NCI-H2107 treated with DMSO at 0.1 percent for 48 hours (cell line): Measurements from ENCODE around the gene BCAR3.
A peak's percentile ranks its signal among the peaks of the same experiment; 100 is the strongest.

Source experiments
- DNase-seq: peaks from one replicate; lab custom pipeline; 2025; ENCODE audit not compliant: unreplicated experiment; lab: John Stamatoyannopoulos, UW

BCAR3 gene

DNA sequence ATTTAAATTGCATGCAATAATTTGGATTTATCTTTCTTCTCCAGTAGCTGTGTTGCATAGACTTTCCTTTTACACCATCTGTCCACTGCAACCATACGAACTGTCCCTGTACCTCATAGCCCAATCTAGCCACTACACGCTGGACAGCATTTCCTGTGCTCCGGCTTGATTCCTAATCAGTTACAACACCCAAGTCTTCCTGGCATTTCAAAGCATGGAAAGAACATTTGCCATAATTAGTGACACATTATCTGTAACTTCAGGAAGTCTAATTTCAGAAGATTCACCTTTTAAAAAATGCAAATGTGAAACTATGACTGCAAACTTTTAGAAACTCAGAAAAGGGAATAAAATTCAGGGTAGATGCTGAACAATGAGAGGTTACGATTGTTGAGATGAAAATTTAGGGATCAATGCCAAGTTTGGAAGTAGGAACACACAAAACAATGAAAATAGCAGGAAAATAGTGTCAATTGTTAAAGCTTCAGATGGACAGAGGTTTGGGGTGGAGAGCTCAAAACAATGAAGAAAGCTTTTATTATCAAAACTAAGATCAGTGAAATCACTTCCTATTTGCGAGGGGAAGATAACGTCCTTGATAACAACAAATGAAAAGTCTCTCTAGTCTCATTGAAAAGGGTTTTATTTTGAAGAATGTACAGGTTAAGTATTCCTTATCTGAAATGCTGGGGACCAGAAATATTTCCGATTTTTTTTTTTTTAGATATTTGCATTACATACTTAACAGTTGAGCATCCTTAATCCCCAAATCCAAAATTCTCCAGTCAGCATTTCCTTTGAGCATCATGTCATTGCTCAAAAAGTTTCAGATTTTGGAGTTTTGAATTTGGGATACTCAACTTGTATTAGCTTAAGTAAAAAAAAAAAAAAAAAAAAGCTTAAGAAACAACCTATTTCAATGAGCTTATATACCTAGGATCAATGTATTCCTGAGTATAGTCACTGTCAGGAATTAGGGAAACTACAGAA lies 126.5 kb downstream of the BCAR3 start:
- no peak for DNase-seq

DNA sequence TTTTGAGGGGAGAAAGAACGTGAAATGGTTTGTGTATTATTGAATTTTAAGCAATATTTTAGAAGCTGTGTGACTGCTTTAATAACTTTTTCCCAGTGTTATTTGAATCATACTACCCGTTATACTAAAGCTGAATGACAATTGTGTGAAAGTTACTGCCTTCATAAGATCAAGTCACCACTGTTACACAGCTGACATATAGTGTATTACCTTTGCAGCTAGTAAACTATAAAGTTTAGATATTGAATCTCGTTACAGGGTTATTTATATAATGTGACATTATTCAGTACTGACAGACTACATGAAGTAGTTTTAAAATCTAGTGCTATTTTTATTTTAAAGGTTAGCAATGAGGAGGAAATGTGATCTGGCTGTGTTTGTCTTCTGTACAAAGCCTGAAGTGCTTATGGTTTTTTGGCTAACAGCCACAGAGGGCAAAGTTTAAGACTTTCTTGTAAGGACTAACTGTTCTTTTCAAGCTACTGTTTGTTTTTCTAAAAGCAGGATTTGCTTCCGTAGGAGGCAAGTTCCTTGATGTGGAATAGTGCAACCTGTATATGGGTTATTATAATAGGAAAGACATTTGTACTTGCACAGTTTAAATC lies 127.6 kb downstream of the BCAR3 start:
- peak; percentile 65 for DNase-seq

DNA sequence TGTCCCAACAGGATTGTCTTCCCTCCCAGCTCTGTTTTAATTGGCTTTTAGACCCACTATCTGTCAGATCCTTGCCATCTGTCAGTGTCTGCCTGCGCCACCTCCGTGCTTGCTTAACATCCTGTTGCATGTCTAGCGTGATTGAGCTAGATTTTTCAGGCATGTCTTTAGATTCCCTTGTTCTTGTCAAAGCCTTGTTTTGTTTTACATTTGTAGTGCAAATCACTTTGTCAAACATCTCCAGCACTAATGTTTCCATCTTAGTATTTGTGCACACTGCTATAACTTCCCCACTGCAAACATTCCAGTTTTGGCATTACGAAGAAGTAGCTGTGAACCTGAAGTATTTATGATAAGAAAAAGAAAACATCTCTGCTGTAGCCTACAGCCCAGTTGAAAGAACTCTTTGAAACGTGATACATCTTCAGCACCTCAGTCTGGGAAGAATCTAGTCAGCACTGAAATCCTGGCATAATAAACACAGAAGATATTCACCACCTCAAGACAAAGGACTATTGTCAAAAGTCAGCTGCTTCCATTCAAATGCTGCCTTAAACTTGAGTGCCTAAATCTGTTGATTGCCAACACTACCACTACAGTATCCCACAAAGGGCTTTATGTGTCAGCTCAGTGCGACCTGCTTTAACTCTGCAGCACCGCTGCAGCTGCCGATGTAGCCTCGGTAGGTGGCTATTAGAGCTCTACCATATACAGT lies 128.7 kb downstream of the BCAR3 start:
- DNase-seq: peak; percentile 95

DNA sequence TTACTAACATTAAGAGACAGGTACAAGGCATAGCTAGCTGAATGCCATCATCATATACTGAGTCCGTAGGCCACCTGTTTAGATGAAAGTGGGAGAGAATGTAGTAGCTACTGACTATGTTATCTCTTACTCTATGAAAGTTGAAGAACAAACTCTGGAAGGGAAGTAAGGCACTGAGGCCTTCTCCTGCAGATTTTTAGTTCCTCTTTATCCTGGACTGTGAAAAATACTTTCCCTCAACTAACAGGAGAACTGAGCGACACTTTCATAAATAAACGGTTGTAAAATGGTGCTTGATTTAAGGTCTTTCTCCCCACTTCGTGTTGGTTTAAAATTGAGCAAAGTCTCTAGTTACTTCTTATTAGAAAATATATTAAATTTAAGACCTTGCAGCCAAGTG lies 131.8 kb downstream of the BCAR3 start:
- DNase-seq: no peak

DNA sequence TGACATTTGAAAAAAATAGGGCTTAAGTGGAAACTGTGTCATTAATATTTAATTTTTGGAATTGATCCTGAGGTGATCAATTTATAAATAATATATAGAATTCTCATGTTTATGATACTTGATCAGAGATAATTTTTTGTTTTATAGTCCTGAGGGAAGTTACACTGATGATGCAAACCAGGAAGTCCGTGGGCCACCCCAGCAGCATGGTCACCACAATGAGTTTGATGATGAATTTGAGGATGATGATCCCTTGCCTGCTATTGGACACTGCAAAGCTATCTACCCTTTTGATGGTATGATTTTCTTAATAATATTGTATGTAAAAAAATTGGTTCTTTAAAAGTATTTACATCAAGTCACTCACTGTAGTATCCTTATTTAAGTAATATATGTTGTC lies 132.5 kb downstream of the BCAR3 start:
- DNase-seq: no peak

DNA sequence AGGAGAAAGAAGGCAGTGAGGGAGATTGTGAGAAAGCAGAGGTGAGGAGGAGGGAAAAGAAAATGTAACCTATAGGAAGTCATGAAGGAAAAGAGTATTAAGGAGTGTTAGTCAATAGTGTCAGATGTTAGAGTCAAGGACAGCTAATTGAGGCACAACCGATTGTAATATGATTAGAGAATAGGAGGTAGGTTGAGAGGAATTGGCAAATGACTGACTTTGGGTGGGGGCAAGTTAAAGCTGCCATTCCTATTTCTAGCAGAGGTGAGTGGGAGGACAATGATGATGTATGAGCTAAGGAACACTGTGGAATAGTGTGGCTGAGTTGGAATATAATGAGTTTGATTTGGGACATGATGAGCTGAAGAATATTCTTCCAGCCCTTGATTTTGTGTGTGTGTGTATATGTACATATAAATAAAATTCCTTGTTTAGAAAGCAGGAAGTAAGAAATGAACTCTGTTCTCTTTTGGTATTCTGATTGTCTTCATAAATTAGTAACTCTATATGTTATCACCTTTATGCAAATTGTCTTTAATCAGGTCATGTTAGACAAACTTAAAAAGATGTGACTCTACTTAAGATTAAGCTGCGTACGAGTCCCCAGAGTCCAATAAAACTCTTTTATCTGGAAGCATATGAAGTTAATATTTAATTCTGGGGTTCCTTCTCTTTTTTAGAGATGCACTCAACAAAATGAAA lies 135.3 kb downstream of the BCAR3 start:
- no peak for DNase-seq

DNA sequence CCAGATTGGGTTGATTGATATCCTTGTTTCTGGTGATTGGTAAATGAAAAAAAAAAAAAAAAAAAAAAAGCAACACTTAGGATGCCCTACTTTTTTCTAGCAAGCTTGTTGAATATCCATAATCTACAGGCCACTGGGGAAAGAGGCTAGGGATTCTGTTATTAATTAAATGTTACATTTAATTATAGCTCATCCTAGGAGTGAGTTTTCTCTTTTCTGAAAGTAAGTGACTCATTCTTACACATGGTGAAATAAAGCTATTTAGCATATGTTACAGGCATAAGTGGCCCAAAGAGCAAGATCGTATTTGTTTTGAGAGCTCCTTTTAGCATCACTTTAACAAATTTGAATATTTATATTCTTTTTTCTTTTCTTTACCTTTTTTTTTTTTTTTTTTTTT lies 139.2 kb downstream of the BCAR3 start:
- DNase-seq: no peak

DNA sequence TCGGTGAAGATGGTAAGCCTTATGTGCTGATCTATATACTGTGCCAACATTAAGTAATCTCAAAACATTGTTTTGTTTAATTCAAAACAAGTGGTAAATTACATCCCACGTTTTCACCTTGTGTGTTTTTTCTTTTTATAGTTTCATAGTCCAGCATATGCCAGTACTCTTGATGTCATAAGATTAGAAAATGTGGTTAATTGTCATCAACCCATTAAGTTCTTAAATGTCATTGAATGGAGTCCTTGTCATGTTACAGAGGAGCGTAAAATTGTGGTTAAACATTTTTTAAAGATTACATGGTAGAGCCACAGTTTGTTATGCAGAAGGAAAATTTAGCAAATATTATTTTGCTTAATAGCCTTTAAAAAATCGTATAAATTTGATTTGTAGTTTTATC lies 140.6 kb downstream of the BCAR3 start:
- peak; percentile 26 for DNase-seq

DNA sequence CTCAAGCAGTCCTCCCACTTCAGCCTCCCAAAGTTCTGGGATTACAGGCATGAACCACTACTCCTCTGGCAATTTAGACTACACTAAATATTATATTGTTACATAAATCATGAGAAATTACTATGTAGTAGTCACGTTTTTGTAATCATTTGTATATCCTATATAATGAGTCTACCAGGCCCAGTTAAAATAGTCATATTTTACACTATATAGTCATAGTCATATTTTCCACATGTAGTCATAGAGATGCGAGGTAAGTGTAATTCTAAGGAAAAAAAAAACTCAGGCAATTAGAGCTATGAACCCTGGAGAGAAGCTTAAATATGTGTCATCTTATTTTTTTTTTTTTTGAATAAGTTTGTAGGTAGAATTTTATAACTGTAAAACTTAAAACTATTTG lies 143.7 kb downstream of the BCAR3 start:
- no peak for DNase-seq

DNA sequence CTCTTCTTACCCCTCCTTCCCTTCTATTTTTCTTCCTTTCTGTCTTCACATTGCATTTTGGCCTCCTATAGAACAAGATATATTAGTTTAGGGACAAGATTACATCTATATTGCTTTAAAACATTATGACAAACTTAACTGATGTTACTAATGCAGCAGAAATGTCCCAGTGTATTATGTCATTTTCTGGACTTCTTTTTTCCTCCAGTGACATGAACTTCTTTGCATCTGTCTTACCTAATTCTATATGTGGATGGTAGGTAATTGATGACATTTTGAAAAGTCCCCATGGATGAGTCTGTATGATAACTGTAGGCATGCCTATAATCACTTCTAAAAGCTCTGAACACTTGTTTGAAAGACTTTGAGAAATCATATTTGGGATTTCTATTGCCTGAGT lies 144.2 kb downstream of the BCAR3 start:
- no peak for DNase-seq

DNA sequence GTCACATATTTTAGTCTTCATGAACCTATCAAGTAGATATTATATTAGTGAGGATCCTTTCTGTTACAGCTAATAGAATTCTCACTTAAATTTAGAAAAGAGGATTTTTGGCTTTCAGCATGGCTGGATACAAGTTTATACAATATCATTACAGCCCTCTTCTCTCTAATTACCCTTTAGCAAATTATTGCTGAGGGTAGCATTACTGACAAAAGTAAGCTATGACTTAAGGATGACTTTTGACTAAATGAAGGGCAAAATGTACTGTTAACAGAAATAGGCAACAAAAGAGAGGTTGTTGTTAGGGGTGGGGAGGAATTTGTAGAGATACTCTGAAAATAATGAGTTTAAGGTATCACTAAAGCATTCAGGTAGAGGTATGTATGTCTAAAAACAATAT lies 148.0 kb downstream of the BCAR3 start:
- no peak for DNase-seq

DNA sequence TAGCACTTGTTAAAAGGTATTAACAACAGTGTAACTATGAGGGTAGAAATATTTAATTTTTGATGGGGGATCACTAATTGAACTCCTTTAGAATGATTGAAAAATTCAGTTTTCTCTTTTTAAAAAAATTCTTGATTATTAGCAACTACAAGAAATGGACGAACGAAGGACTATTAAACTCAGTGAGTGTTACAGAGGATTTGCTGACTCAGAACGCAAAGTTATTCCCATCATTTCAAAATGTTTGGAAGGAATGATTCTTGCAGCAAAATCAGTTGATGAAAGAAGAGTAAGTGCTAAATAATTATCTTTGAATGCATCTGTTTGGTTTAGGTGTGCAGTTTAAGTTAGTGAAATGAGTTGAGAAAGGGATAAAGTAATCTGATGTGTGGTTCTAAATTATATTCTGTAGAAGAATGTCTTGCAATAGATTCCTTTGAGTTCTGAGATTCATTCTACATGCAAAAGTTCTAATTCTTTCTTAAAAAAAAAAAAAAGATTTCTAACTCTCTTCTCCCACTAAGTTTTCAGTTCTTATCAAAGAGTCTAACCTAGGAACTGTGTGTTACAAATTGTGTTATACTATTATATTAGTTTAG lies 148.8 kb downstream of the BCAR3 start:
- no peak for DNase-seq

DNA sequence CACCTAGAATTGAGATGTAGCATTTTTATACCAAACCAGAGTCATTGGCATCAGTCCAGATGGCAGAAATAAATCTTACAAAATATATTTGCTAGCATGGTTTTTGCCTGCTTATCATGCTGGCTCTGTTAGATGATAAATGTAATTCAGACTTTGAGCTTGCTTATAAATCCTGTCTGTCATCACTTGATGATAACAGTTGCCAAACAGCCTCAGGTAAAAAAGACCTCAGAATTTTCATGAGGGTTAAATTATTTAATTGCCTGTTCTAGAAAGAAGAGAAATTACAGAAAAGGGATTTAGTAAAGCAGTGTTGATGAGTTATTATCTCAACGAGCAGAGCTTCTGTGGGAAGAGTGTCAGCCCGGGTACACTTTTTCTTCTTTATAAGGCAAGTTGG lies 150.4 kb downstream of the BCAR3 start:
- DNase-seq: no peak

DNA sequence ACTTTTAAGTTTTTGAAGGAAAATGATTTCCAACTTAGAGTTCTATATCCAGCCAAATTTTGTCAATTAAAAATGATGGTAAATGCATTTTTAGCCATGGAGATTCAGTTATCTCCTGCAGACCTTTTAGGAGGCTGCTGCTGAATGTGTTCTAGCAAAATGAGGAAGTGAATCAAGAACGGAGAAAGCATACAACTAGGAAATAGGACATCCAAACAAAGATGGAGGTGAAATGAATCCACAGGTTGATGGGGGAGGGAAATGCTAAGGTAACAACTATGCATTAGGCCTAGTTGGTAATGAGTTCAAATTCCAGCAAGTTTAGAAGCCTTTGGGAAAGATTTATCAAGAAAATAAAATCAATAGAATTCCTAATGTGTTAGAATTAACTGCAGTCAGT lies 153.2 kb downstream of the BCAR3 start:
- DNase-seq: no peak

DNA sequence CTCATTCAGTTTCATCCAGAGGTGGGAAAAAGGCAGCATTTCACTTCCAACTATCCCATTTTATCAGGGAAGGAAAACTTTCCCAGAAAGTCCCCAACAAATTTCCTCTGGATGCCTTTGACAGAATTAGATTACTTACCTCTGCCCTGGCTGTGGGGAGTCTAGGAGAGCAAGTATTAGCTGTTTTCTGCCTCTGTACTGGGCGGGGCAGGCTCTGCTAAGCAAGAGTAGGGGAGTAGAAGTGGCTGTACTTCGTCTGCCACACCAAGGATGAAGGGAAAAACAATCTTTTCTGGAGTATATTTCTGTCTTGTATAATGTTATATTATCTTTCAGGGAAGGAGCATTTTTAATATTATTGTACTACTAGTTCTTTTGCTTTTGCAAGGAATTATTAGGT lies 155.2 kb downstream of the BCAR3 start:
- no peak for DNase-seq

DNA sequence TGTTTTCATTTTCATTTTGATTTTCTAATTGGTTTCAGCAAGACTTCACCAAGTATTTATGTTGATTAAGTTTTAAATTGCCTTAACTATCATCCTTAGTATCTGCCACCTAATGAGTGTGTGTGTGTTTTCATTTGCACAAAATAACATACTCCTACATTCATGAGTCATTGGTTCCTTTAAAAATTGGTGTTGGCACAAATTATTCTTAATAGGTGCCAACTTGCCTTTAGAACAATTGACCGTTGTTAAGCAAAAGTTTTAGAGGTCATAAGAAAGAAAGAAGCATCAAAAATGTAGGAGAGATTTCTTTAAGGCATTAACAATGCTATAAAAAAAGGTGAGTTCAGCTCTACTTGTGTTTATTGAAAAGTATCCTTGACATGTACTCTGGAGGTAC lies 156.2 kb downstream of the BCAR3 start:
- DNase-seq: no peak

DNA sequence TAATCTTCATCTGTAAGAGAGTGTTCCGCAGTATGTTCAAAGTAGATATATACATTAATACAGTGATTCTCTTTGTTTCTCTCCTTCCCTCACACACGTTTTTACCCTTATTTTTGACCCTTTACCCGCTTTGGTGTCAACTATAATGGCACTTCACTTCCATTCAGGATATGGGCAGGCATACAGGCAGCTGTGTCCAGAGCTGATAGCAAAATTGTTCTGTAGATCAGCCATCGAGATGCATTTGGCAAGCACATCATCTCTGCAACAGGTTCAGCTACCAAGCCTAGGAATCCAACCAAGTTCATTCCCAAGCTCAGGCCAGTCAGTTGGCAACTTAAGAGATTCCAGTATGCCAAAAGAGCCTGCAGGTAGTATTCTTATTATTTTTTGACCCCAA lies 158.9 kb downstream of the BCAR3 start:
- no peak for DNase-seq

DNA sequence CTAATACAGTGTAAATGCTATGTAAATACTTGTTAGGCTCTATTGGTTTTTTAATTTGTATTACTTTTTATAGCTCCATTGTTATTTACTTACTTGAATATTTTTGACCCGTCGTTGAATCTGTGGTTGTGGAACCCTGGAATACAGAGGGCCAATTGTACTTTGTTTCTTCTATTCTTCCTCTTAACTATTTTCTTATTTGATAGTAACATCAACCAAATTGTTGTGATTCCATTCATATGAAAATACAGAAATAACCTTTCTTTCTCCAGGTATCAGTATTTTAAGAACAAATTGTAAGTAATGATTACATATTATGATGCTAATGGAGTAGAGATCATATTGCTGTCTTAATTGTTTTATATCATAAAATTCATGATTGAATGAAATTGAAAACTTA lies 160.0 kb downstream of the BCAR3 start:
- no peak for DNase-seq

DNA sequence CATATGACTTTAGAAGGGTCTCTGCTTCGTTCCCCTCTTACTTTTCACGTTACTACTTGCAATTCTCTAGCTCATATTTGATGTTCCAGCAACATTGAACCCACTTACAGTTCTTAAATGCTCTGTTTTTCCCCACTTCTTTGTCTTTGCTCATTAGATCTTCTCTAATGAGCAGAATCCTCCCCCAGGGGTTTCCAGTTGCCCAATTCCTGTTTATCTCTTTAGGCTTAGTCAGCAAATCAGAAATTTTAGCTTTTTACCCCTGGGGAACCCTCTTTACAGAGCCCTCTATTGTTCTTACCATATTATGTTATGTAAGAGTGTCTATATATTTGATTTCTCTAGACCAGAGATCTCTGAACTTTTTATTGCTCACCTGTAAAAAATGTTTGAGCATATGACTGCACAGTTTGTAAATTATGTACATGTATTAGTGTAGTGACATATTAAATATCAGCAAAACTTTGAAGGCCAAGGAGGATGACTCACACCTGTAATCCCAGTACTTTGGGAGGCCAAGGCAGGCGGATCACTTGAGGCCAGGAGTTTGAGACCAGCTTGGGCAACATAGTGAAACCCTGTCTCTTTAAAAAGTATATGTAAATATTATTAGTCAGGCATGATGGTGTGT lies 162.3 kb downstream of the BCAR3 start:
- no peak for DNase-seq

DNA sequence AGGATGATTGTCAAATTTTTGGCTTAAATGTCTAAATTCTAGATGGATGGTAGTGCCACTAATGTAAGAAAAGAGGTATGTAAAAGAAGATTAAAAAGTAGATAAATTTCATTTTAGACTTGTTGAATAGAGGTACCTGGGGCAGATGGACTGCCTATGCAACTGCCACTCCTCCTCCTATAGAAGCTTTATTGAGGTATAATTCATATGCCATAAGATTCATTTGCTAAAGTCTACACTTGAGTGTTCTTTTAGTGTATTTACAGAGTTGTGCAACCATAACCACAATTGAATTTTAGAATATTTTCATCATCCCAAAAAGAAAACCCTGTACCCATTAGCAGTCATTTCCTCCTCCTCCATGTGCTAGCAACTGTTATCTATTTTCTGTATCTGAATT lies 163.1 kb downstream of the BCAR3 start:
- no peak for DNase-seq
